ENCODE data around the gene IQSEC1. TPM values are rescaled to one million over a fixed set of nuclear protein-coding genes. Genes with fewer than 3 reads are reported as not detected.

Gene IQSEC1
- total RNA-seq, 2 donors from 2014 or later: 22.7 to 24.5 TPM

DNA sequence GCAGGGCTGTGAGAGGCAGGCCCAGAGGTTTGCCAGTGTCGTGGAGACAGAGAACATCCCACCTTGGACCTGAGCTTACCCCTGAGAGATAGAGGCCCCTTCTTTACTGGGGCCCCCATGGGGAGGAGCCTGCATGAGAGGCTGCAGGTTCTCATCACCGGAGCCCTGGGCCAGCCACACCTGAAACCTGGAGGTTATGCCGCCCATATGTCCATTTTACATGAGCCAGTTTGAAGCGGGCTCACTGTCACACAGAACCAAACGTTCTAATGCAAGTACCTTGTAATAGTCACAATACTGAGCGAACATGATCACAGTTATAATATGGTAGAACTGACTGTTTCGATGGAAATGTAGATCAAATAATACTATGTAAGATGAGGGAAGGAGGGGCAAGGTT lies 6.3 kb upstream of the IQSEC1 start:
- H3K4me1 ChIP-seq (ENCODE audit: control insufficient read depth, insufficient read depth, low read length): no peaks in the 10 kb centered on the region
- Mint-ChIP-seq H3K36me3 (ENCODE audit: low read depth) (no peaks in the 10 kb centered on the region), H3K4me1 (no peaks in the 10 kb centered on the region), H3K27me3 (ENCODE audit: insufficient read depth) (peaks cover 25% of the 10 kb centered on the region), H3K27ac (no peak overlapping the region), H3K9me3 (no peaks in the 10 kb centered on the region), H3K4me3 (no peak overlapping the region)
- H3K27ac ChIP-seq (ENCODE audit: low read depth, low read length): no peak overlapping the region
- H3K36me3 ChIP-seq (ENCODE audit: control insufficient read depth, insufficient read depth, low read length): no peaks in the 10 kb centered on the region
- TF ChIP-seq, protein P1, sequence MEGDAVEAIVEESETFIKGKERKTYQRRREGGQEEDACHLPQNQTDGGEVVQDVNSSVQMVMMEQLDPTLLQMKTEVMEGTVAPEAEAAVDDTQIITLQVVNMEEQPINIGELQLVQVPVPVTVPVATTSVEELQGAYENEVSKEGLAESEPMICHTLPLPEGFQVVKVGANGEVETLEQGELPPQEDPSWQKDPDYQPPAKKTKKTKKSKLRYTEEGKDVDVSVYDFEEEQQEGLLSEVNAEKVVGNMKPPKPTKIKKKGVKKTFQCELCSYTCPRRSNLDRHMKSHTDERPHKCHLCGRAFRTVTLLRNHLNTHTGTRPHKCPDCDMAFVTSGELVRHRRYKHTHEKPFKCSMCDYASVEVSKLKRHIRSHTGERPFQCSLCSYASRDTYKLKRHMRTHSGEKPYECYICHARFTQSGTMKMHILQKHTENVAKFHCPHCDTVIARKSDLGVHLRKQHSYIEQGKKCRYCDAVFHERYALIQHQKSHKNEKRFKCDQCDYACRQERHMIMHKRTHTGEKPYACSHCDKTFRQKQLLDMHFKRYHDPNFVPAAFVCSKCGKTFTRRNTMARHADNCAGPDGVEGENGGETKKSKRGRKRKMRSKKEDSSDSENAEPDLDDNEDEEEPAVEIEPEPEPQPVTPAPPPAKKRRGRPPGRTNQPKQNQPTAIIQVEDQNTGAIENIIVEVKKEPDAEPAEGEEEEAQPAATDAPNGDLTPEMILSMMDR (conservative IDR thresholded peaks at IDR 0.05): no peak
- no peak overlapping the region for H3K4me3 ChIP-seq (ENCODE audit: low read length)
- no peaks in the 10 kb centered on the region for H3K9me3 ChIP-seq (ENCODE audit: control insufficient read depth, low read length)
- H3K27me3 ChIP-seq (ENCODE audit: control insufficient read depth, insufficient read depth, low read length, poor library complexity, severe bottlenecking): peaks cover 23% of the 10 kb centered on the region
- no peak overlapping the region for H3K9ac ChIP-seq (ENCODE audit: extremely low read depth, low read length, poor library complexity, severe bottlenecking)
- no peak for DNase-seq
- 91 to 95% methylated on average over 5 to 7 of the region's 7 CpGs for WGBS, 2 experiments (ENCODE audit: insufficient coverage in 1 of 2, insufficient read length in 1 of 2)

DNA sequence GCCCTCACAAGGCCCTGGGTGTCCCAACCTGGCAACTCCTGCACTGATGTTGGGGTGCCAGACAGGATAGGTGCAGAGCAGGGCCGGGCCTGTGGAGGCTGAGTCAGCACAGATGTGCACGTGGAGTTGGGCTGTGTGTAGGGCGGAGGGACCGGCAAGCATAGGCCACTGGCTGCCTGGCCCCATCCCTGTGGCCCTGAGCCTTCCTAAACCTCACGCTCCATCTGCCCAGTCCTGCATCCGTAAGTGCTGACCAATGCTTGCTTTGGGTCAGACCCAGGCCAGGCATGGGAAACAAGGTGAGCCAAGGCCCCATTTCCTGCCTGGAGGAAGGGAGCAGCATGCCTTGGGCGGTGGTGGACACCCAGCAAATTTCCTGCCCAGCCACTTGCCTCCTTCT lies 5.8 kb upstream of the IQSEC1 start:
- H3K4me1 ChIP-seq (ENCODE audit: control insufficient read depth, insufficient read depth, low read length): no peaks in the 10 kb centered on the region
- H3K4me1 Mint-ChIP-seq: no peaks in the 10 kb centered on the region
- H3K27ac ChIP-seq (ENCODE audit: low read depth, low read length): no peak overlapping the region
- 85 to 90% methylated on average over 4 to 7 of the region's 7 CpGs for WGBS, 2 experiments (ENCODE audit: insufficient coverage in 1 of 2, insufficient read length in 1 of 2)
- DNase-seq: no peak
- no peak overlapping the region for H3K9ac ChIP-seq (ENCODE audit: extremely low read depth, low read length, poor library complexity, severe bottlenecking)
- peaks cover 27% of the 10 kb centered on the region for H3K27me3 ChIP-seq (ENCODE audit: control insufficient read depth, insufficient read depth, low read length, poor library complexity, severe bottlenecking)
- no peak overlapping the region for H3K27ac Mint-ChIP-seq
- no peak overlapping the region for H3K4me3 Mint-ChIP-seq
- peaks cover 30% of the 10 kb centered on the region for H3K27me3 Mint-ChIP-seq (ENCODE audit: insufficient read depth)
- H3K4me3 ChIP-seq (ENCODE audit: low read length): no peak overlapping the region
- no peaks in the 10 kb centered on the region for H3K36me3 Mint-ChIP-seq (ENCODE audit: low read depth)
- TF ChIP-seq, protein P1 (conservative IDR thresholded peaks at IDR 0.05): no peak
- H3K9me3 Mint-ChIP-seq: no peaks in the 10 kb centered on the region
- no peaks in the 10 kb centered on the region for H3K9me3 ChIP-seq (ENCODE audit: control insufficient read depth, low read length)
- no peaks in the 10 kb centered on the region for H3K36me3 ChIP-seq (ENCODE audit: control insufficient read depth, insufficient read depth, low read length)

DNA sequence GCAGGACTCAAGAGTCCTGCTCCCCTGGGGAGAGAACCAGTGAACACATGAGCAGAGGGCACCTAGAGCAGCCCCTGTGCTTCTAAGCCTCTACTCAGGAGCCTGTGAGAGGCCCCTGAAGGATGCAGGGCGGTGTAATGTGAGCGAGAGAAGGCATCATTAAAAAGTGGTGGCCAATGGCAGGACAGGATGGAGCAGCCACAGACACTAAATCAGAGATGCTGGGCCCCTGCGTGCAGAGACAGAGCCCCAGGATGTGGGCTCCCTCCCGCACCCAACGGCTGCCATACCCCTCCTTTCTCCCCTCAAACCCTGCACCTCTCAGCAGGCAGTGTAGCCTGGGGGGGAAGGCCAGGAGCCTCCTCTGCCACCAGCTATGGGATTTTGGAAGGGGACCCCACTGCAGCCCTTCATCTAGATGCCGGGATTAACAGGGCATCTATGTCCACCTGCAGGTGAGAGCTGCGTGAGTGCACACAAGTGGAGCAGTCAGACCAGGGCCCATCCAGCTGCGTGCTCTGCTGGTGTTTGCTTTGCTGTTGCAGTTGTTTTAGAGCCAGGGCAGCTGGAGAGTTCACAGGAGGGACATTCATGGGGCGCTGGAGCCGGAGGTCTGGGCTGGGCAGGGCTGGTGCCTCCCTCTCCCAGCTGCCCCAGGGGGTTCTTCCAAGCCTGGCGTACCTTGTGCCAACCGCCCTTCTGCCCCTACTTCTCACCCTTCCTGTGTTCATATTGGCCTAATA lies 5.1 kb upstream of the IQSEC1 start:
- no peak overlapping the region for H3K27ac Mint-ChIP-seq
- Histone ChIP-seq H3K9me3 (ENCODE audit: control insufficient read depth, low read length) (no peaks in the 10 kb centered on the region), H3K27me3 (ENCODE audit: control insufficient read depth, insufficient read depth, low read length, poor library complexity, severe bottlenecking) (peaks cover 34% of the 10 kb centered on the region), H3K27ac (ENCODE audit: low read depth, low read length) (no peak overlapping the region), H3K36me3 (ENCODE audit: control insufficient read depth, insufficient read depth, low read length) (no peaks in the 10 kb centered on the region), H3K4me1 (ENCODE audit: control insufficient read depth, insufficient read depth, low read length) (no peaks in the 10 kb centered on the region), H3K9ac (ENCODE audit: extremely low read depth, low read length, poor library complexity, severe bottlenecking) (no peak overlapping the region), H3K4me3 (ENCODE audit: low read length) (no peak overlapping the region)
- TF ChIP-seq, protein P1 (conservative IDR thresholded peaks at IDR 0.05): no peak
- 82 to 90% methylated on average over 9 to 12 of the region's 12 CpGs for WGBS, 2 experiments (ENCODE audit: insufficient coverage in 1 of 2, insufficient read length in 1 of 2)
- no peaks in the 10 kb centered on the region for H3K36me3 Mint-ChIP-seq (ENCODE audit: low read depth)
- H3K9me3 Mint-ChIP-seq: no peaks in the 10 kb centered on the region
- peaks cover 37% of the 10 kb centered on the region for H3K27me3 Mint-ChIP-seq (ENCODE audit: insufficient read depth)
- H3K4me3 Mint-ChIP-seq: no peak overlapping the region
- DNase-seq: no peak
- H3K4me1 Mint-ChIP-seq: no peaks in the 10 kb centered on the region
